Skeletal muscle satellite cell (primary cell): ENCODE data around the gene CEBPB.
"Not testable (repeated sequence)": the region's sequence is repeated elsewhere in the genome, so short reads cannot be mapped to it uniquely, and the experiment has no call there.

ENCODE experiments used
- H3K27me3 ChIP-seq: 2 replicates; pipeline ENCODE4 v1.7.0; 2013; ENCODE audit warnings: low read length; ENCODE audit not compliant: control insufficient read depth, insufficient read depth
- H3K36me3 ChIP-seq: 2 replicates; pipeline ENCODE4 v1.7.0; 2013; ENCODE audit warnings: mild to moderate bottlenecking, control low read depth, low read length; ENCODE audit not compliant: insufficient read depth
- H3K4me1 ChIP-seq: 2 replicates; pipeline ENCODE4 v1.7.0; 2013; ENCODE audit warnings: low read length; ENCODE audit not compliant: control insufficient read depth, insufficient read depth
- H3K4me2 ChIP-seq: 2 replicates; pipeline ENCODE4 v1.7.0; 2013; ENCODE audit warnings: mild to moderate bottlenecking, low read length
- H3K4me3 ChIP-seq: 2 replicates; pipeline ENCODE4 v1.7.0; 2013; ENCODE audit warnings: low read length
- H3K9ac ChIP-seq: 2 replicates; pipeline ENCODE4 v1.7.0; 2013; ENCODE audit warnings: mild to moderate bottlenecking, low read depth, low read length, moderate library complexity
- H3K9me3 ChIP-seq: replicated peaks from 2 replicates; pipeline ENCODE4 v1.7.0; 2013; ENCODE audit warnings: mild to moderate bottlenecking, control low read depth, low read length

CEBPB gene

GRCh38 chr20:50208815-50209214, 18.2 kb downstream of the CEBPB start:
- H3K4me1 ChIP-seq, H3K9me3 ChIP-seq, H3K4me3 ChIP-seq, H3K4me2 ChIP-seq, H3K9ac ChIP-seq, H3K36me3 ChIP-seq: not testable (repeated sequence)
- H3K27me3 ChIP-seq, result peaks cover 19% of the 10 kb centered on the region

- H3K9me3 ChIP-seq, result no peaks in the 10 kb centered on the region
- no peak overlapping the region for H3K4me2 ChIP-seq
- no peak overlapping the region for H3K4me3 ChIP-seq
- H3K9ac ChIP-seq, result no peak overlapping the region
- no peaks in the 10 kb centered on the region for H3K4me1 ChIP-seq
- H3K27me3 ChIP-seq, result peaks cover 28% of the 10 kb centered on the region
- no peaks in the 10 kb centered on the region for H3K36me3 ChIP-seq
Observed at GRCh38 chr20:50210066-50210619, 19.5 kb downstream of the CEBPB start.

GRCh38 chr20:50211091-50211490, 20.5 kb downstream of the CEBPB start:
- Histone ChIP-seq H3K36me3 (no peaks in the 10 kb centered on the region), H3K4me2 (no peak overlapping the region), H3K27me3 (peaks cover 27% of the 10 kb centered on the region), H3K4me3 (no peak overlapping the region), H3K9me3 (no peaks in the 10 kb centered on the region), H3K4me1 (no peaks in the 10 kb centered on the region), H3K9ac (no peak overlapping the region)

GRCh38 chr20:50213531-50214106, 23.0 kb downstream of the CEBPB start:
- H3K27me3 ChIP-seq, result peaks cover 19% of the 10 kb centered on the region

GRCh38 chr20:50214226-50215024, 23.8 kb downstream of the CEBPB start:
- H3K9me3 ChIP-seq, result no peaks in the 10 kb centered on the region
- peaks cover 18% of the 10 kb centered on the region for H3K27me3 ChIP-seq
- H3K9ac ChIP-seq, result no peak overlapping the region
- H3K4me2 ChIP-seq, result no peak overlapping the region
- no peaks in the 10 kb centered on the region for H3K4me1 ChIP-seq
- H3K36me3 ChIP-seq, result no peaks in the 10 kb centered on the region
- no peak overlapping the region for H3K4me3 ChIP-seq

More at GRCh38 chr20:50213531-50214106, 23.0 kb downstream of the CEBPB start:
- H3K4me1 ChIP-seq, result no peaks in the 10 kb centered on the region
- no peaks in the 10 kb centered on the region for H3K9me3 ChIP-seq
- no peak overlapping the region for H3K4me3 ChIP-seq
- H3K9ac ChIP-seq, result no peak overlapping the region
- H3K36me3 ChIP-seq, result no peaks in the 10 kb centered on the region
- no peak overlapping the region for H3K4me2 ChIP-seq

- Histone ChIP-seq H3K4me2 (no peak overlapping the region), H3K36me3 (no peaks in the 10 kb centered on the region), H3K4me3 (no peak overlapping the region), H3K27me3 (peaks cover 18% of the 10 kb centered on the region), H3K9ac (no peak overlapping the region), H3K9me3 (no peaks in the 10 kb centered on the region), H3K4me1 (no peaks in the 10 kb centered on the region)
Observed at GRCh38 chr20:50215101-50215690, 24.6 kb downstream of the CEBPB start.

- Histone ChIP-seq H3K9me3 (no peaks in the 10 kb centered on the region), H3K4me1 (peaks cover 1% of the 10 kb centered on the region), H3K9ac (no peak overlapping the region), H3K4me2 (no peak overlapping the region), H3K36me3 (no peaks in the 10 kb centered on the region), H3K27me3 (peaks cover 18% of the 10 kb centered on the region), H3K4me3 (no peak overlapping the region)
Observed at GRCh38 chr20:50215926-50216325, 25.3 kb downstream of the CEBPB start.

GRCh38 chr20:50216543-50217206, 26.0 kb downstream of the CEBPB start:
- Histone ChIP-seq H3K9ac (no peak overlapping the region), H3K4me2 (no peak overlapping the region), H3K4me3 (no peak overlapping the region), H3K27me3 (peaks cover 18% of the 10 kb centered on the region), H3K4me1 (peaks cover 8% of the 10 kb centered on the region), H3K36me3 (no peaks in the 10 kb centered on the region), H3K9me3 (no peaks in the 10 kb centered on the region)

- Histone ChIP-seq H3K4me3 (no peak overlapping the region), H3K36me3 (no peaks in the 10 kb centered on the region), H3K9me3 (no peaks in the 10 kb centered on the region), H3K4me2 (no peak overlapping the region), H3K9ac (no peak overlapping the region), H3K27me3 (peaks cover 18% of the 10 kb centered on the region), H3K4me1 (peaks cover 14% of the 10 kb centered on the region)
Observed at GRCh38 chr20:50217207-50217949, 26.7 kb downstream of the CEBPB start.

- no peaks in the 10 kb centered on the region for H3K36me3 ChIP-seq
- H3K4me2 ChIP-seq, result no peak overlapping the region
- H3K9me3 ChIP-seq, result no peaks in the 10 kb centered on the region
- peaks cover 14% of the 10 kb centered on the region for H3K4me1 ChIP-seq
- no peak overlapping the region for H3K9ac ChIP-seq
- peaks cover 6% of the 10 kb centered on the region for H3K27me3 ChIP-seq
- no peak overlapping the region for H3K4me3 ChIP-seq
Observed at GRCh38 chr20:50218987-50219435, 28.4 kb downstream of the CEBPB start.

GRCh38 chr20:50219600-50219999, 29.0 kb downstream of the CEBPB start:
- no peak overlapping the region for H3K4me3 ChIP-seq
- no peaks in the 10 kb centered on the region for H3K9me3 ChIP-seq
- H3K27me3 ChIP-seq, result peaks cover under 1% of the 10 kb centered on the region
- no peak overlapping the region for H3K9ac ChIP-seq
- no peaks in the 10 kb centered on the region for H3K36me3 ChIP-seq
- H3K4me1 ChIP-seq, result peaks cover 17% of the 10 kb centered on the region
- no peak overlapping the region for H3K4me2 ChIP-seq
